Muscle layer of colon (tissue), 2 donors: Measurements from ENCODE around the gene TRPV3.
"Not testable (repeated sequence)": the region's sequence is repeated elsewhere in the genome, so short reads cannot be mapped to it uniquely, and the experiment has no call there.

ENCODE experiments used
- H3K27ac ChIP-seq: one replicate; pipeline ENCODE4 v1.7.0; 2013; ENCODE audit warnings: low read depth, mild to moderate bottlenecking, low read length, moderate library complexity
- H3K27me3 ChIP-seq, 2 donors: one replicate each; pipeline ENCODE4 v1.7.0; 2013; ENCODE audit warnings: low read length in 2 of 2, mild to moderate bottlenecking in 2 of 2; ENCODE audit not compliant: insufficient read depth in 2 of 2, control insufficient read depth in 1 of 2
- H3K36me3 ChIP-seq: one replicate; pipeline ENCODE4 v1.7.0; 2013; ENCODE audit warnings: mild to moderate bottlenecking, low read length; ENCODE audit not compliant: insufficient read depth
- H3K4me1 ChIP-seq: one replicate; pipeline ENCODE4 v1.7.0; 2013; ENCODE audit warnings: mild to moderate bottlenecking, low read length; ENCODE audit not compliant: insufficient read depth
- H3K4me3 ChIP-seq, 2 donors: one replicate each; pipeline ENCODE4 v1.7.0; 2013; ENCODE audit warnings: low read length in 2 of 2, low read depth in 1 of 2, mild to moderate bottlenecking in 1 of 2, moderate library complexity in 1 of 2
- H3K9ac ChIP-seq: one replicate; pipeline ENCODE4 v1.7.0; 2013; ENCODE audit warnings: low read length
- H3K9me3 ChIP-seq: one replicate; pipeline ENCODE4 v1.7.0; 2013; ENCODE audit warnings: mild to moderate bottlenecking, low read length
- donor health status: abdominal sarcoma.
- donor health status: Adenocarcinoma of cecum.

The TRPV3 gene

GRCh38 chr17:3572231-3572630 lies 14.6 kb upstream of the TRPV3 start:
- Histone ChIP-seq H3K9me3 (no peaks in the 10 kb centered on the region), H3K4me3 (no peak overlapping the region), H3K27ac (no peak overlapping the region), H3K27me3 (no peaks in the 10 kb centered on the region), H3K4me1 (no peaks in the 10 kb centered on the region), H3K9ac (no peak overlapping the region), H3K36me3 (peaks cover 5% of the 10 kb centered on the region)

GRCh38 chr17:3571043-3571900 lies 13.7 kb upstream of the TRPV3 start:
- Histone ChIP-seq H3K36me3 (no peaks in the 10 kb centered on the region), H3K27me3 (no peaks in the 10 kb centered on the region), H3K27ac (no peak overlapping the region), H3K9ac (no peak overlapping the region), H3K4me3 (no peak overlapping the region), H3K4me1 (no peaks in the 10 kb centered on the region), H3K9me3 (no peaks in the 10 kb centered on the region)

DNA sequence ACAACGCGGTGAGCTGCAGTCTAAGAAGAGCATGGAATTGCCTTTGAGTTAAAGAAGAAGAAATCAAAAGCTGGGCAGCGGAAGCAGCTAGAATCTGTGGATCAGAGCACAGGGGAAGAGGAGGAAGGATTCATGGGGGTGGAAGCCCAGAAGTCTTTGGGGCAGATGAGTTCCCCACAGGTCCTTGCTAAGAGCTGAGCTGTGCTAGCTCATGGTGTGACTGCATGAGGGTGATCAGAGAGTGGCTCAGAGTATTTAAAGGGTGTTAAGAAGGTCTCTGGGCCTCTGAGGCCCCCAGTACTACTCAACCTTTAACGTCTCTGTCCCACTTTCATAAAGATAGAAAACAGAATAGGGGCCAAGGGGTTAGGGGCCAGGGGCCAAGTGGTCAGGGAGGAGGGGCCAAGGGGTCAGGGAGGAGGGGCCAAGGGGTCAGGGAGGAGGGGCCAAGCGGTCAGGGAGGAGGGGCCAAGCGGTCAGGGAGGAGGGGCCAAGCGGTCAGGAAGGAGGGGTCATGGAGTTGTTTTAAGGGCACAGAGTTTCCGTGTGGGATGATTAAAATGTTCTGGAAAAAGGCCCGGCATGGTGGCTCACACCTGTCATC lies 12.0 kb upstream of the TRPV3 start:
- no peaks in the 10 kb centered on the region for H3K27me3 ChIP-seq
- H3K9me3 ChIP-seq = no peaks in the 10 kb centered on the region
- no peaks in the 10 kb centered on the region for H3K36me3 ChIP-seq
- no peak overlapping the region for H3K9ac ChIP-seq
- H3K4me1 ChIP-seq = no peaks in the 10 kb centered on the region
- H3K27ac ChIP-seq = no peak overlapping the region
- H3K4me3 ChIP-seq = no peak overlapping the region

- Histone ChIP-seq H3K4me1 (no peaks in the 10 kb centered on the region), H3K9me3 (no peaks in the 10 kb centered on the region), H3K36me3 (no peaks in the 10 kb centered on the region), H3K27me3 (no peaks in the 10 kb centered on the region), H3K27ac (no peak overlapping the region), H3K4me3 (no peak overlapping the region), H3K9ac (no peak overlapping the region)
These were observed 8.9 kb upstream of the TRPV3 start for GRCh38 chr17:3566551-3566950.

GRCh38 chr17:3565143-3565542 lies 7.5 kb upstream of the TRPV3 start:
- Histone ChIP-seq H3K4me1 (no peaks in the 10 kb centered on the region), H3K9ac (no peak overlapping the region), H3K9me3 (no peaks in the 10 kb centered on the region), H3K36me3 (no peaks in the 10 kb centered on the region), H3K27me3 (no peaks in the 10 kb centered on the region), H3K27ac (no peak overlapping the region), H3K4me3 (no peak overlapping the region)

DNA sequence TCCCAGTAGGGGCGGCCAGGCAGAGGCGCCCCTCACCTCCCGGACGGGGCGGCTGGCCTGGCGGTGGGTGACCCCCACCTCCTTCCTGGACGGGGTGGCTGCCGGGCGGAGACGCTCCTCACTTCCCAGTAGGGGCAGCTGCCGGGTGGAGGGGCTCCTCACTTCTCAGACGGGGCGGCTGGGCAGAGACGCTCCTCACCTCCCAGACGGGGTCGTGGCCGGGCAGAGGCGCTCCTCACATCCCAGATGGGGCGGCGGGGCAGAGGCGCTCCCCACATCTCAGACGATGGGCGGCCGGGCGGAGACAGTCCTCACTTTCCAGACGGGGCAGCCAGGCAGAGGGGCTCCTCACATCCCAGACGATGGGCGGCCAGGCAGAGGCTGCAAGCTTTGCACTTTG lies 6.6 kb upstream of the TRPV3 start:
- H3K9me3 ChIP-seq, H3K27ac ChIP-seq, H3K4me3 ChIP-seq, H3K4me1 ChIP-seq, H3K27me3 ChIP-seq, H3K9ac ChIP-seq, H3K36me3 ChIP-seq: not testable (repeated sequence)

GRCh38 chr17:3559270-3559645 lies 1.6 kb upstream of the TRPV3 start:
- Histone ChIP-seq H3K4me3 (no peak overlapping the region), H3K9me3 (no peaks in the 10 kb centered on the region), H3K27me3 (no peaks in the 10 kb centered on the region), H3K27ac (no peak overlapping the region), H3K36me3 (no peaks in the 10 kb centered on the region), H3K4me1 (peaks cover 6% of the 10 kb centered on the region), H3K9ac (no peak overlapping the region)

- Histone ChIP-seq H3K9me3 (no peaks in the 10 kb centered on the region), H3K9ac (no peak overlapping the region), H3K27me3 (peaks cover 0 to 2% of the 10 kb centered on the region in 2 donors), H3K4me3 (no peak overlapping the region), H3K36me3 (no peaks in the 10 kb centered on the region), H3K4me1 (peaks cover 6% of the 10 kb centered on the region), H3K27ac (no peak overlapping the region)
These were observed 1.1 kb upstream of the TRPV3 start for GRCh38 chr17:3558603-3559269.

DNA sequence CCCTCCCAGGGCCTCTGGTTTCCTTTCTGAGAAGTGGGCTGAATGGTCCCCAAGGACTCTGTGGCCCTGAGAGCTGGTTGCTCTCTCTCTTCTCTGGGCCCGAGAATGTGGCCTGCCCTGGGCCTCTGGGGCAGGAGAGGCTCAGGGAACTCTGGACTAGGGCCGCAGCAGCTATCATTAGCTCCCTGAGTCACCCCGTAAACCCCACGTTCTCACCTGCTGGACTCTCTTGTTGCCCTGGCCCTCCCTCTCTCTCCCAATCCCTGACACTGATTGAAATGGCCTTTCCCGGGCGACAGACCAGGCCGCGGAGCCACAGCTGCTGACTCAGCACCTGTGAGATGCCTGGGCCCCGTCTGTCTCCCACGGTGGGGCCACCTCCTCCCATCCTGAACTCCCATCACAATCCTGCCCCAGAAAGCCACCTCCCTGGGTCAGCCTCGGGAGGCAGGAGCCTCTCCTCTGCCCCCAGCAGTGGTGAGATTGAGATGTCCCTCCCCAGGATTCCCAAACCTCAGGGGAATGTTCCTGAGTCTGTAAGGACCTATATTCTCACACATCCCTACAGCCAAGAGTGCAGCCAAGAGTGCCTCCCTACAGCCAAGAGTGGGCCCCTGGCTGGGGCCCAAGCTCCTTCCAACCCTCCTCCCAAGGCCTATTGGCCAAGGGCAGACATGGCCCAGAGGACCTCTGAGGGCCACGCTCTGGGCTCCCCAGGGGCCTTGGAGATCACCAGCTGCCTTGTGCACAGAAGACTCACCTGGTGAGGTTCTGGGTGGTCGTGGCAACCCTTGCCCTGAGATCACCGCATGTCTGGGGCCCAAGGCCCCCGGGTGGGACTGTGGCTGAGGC lies 470 bp downstream of the TRPV3 start:
- Histone ChIP-seq H3K36me3 (no peaks in the 10 kb centered on the region), H3K27me3 (peaks cover 0 to 4% of the 10 kb centered on the region in 2 donors), H3K9me3 (no peaks in the 10 kb centered on the region), H3K4me1 (peaks cover 6% of the 10 kb centered on the region), H3K4me3 (no peak overlapping the region), H3K27ac (no peak overlapping the region), H3K9ac (no peak overlapping the region)

- H3K4me1 ChIP-seq = peaks cover 6% of the 10 kb centered on the region
- no peak overlapping the region for H3K9ac ChIP-seq
- no peak overlapping the region for H3K4me3 ChIP-seq
- peaks cover 0 to 4% of the 10 kb centered on the region in 2 donors for H3K27me3 ChIP-seq
- no peaks in the 10 kb centered on the region for H3K36me3 ChIP-seq
- H3K9me3 ChIP-seq = no peaks in the 10 kb centered on the region
- H3K27ac ChIP-seq = no peak overlapping the region
These were observed 1.2 kb downstream of the TRPV3 start for GRCh38 chr17:3556239-3556915.
